GM21447 (cell line): Measurements from ENCODE around the gene ADAMTS12.

Experiments
- ATAC-seq: cut with Tn5 transposase; IDR thresholded peaks from one replicate; pipeline ENCODE4 v1.9.1; 2021; ENCODE audit not compliant: unreplicated experiment

The ADAMTS12 gene

GRCh38 chr5:33487236-33487635 is 404.6 kb downstream of the ADAMTS12 start:
- no peak for ATAC-seq

DNA sequence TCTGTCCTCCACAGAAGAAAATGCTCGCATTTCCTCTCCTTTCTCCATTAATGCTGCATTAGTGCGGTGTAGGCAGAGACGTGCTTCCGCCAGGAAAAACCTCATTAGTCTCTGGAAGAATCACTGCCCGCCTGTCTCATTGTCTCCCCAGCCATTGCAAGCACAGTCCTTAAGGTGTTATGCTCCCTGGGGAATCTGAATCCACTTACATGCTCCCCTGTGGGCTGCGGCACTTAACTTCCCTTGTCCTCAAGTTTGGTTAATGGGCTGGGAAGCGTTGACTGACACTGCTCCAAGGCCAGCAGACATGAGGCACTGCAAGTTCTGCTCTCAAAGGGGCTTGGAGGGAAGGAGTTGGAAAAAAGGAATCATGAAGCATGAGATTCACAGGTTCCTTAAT is 409.5 kb downstream of the ADAMTS12 start:
- ATAC-seq, result no peak

- no peak for ATAC-seq
Measured at GRCh38 chr5:33480876-33481275, 410.9 kb downstream of the ADAMTS12 start.

DNA sequence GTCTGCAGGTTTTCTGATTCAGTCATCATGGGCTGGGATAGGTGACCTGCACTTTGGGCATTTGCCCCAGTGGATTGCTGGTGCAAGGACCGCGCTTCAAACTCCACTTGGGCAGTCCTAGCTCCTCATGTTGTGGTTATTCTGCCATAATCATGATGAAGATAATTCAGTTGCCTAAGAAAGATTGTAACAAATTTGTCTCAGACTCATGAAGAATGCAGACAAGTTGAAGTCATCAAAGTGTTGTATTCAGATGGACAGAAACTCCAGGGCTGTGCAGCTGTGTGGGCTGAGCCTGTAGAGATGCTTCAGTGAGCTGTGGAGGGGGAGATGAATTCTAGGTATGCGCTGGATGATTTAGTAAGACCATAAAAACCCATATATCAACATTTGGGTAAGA is 412.5 kb downstream of the ADAMTS12 start:
- no peak for ATAC-seq

- ATAC-seq, result no peak
Measured at GRCh38 chr5:33477816-33478215, 414.0 kb downstream of the ADAMTS12 start.

- no peak for ATAC-seq
Measured at GRCh38 chr5:33476992-33477391, 414.8 kb downstream of the ADAMTS12 start.

DNA sequence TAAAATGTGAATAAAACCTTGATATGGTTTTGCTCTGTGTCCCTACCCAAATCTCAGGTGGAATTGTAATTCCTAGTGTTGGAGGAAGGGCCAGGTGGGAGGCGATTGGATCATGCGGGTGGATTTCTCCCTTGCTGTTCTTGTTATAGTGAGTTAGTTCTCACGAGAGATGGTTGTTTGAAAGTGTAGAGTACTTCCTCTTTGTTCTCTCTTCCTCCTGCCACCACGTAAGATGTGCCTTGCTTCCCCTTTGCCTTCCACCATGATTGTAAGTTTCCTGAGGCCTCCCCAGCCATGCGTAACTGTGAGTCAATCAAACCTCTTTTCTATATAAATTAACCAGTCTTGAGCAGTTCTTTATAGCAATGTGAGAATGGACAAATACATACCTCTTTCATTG is 416.1 kb downstream of the ADAMTS12 start:
- no peak for ATAC-seq

DNA sequence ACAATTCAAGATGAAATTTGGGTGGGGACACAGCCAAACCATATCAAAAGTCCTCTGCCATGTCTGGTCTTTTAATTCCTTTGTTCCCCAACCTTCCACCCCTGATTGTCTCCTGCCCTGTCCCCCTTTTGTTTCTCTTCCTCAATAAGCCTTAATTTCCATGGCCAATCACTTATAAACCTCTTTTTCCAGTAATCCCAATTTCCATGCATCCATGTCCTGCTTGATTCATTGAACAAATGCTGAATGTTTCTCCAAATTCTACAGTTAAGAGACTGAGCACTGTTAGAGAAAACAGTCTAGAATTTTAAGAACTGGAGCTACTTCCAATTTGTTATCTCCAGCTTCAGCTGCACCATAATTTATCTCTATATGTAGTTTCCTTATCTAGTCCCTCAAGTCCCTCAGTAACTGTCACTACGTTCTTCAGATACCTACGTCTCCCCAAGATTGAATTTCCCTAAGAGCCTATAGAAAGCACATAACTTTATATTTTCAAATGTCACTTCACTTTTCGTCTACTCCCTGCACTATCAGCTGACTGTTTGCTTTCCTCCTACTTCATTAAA is 416.8 kb downstream of the ADAMTS12 start:
- ATAC-seq, result no peak

DNA sequence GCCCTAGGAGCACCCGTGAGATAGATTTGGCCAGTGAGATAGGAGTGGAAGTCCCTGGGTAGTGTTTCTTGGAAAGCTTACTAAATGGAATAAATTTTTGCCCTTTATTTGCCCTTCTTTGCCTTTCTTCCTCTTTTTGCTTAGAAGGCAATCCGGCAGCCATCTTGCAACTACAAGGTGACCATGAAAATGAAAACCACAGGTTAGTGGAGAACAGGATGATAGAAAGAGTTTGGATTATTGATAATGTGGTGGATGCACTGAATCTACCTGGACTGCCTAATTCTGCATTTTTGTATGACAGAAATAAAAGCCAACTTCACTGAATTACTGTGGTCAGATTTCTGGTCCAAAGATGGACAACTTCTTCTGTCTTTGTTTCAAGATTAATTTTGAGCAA is 417.8 kb downstream of the ADAMTS12 start:
- ATAC-seq, result no peak
